Stimulated activated CD4-positive, alpha-beta T cell treated with anti-CD3 and anti-CD28 coated beads, Interleukin-4, amount 100 ng/mL, for 24 hours (primary cell): ENCODE measurements around the gene UBE4A.

ENCODE experiments used
- DNase-seq: peaks from one replicate; pipeline ENCODE4 v3.0.0-alpha.2; 2020

Gene UBE4A

GRCh38 chr11:118359295-118359958 lies at the start of gene UBE4A:
UBE4A (plus strand) TSS chr11:118359600; CDS start chr11:118365081, 5,481 bp downstream.
- DNase-seq: peak; percentile 98

GRCh38 chr11:118310271-118310670 lies 49.1 kb upstream of the UBE4A start:
- DNase-seq: no peak

- no peak for DNase-seq
Measured at GRCh38 chr11:118310781-118311485, 48.5 kb upstream of the UBE4A start.

- no peak for DNase-seq
Measured at GRCh38 chr11:118311518-118311917, 47.9 kb upstream of the UBE4A start.

- DNase-seq: no peak
Measured at GRCh38 chr11:118312328-118312727, 47.1 kb upstream of the UBE4A start.

GRCh38 chr11:118313242-118313641 lies 46.2 kb upstream of the UBE4A start:
- DNase-seq: no peak

- no peak for DNase-seq
Measured at GRCh38 chr11:118314988-118315411, 44.4 kb upstream of the UBE4A start.

GRCh38 chr11:118318124-118318523 lies 41.3 kb upstream of the UBE4A start:
- DNase-seq: no peak

GRCh38 chr11:118318581-118319336 lies 40.6 kb upstream of the UBE4A start:
- no peak for DNase-seq

- no peak for DNase-seq
Measured at GRCh38 chr11:118319337-118319707, 40.1 kb upstream of the UBE4A start.

GRCh38 chr11:118320515-118320914 lies 38.9 kb upstream of the UBE4A start:
- DNase-seq: no peak

GRCh38 chr11:118321386-118322082 lies 37.9 kb upstream of the UBE4A start:
- DNase-seq: no peak

- no peak for DNase-seq
Measured at GRCh38 chr11:118322721-118323120, 36.7 kb upstream of the UBE4A start.

GRCh38 chr11:118325283-118325682 lies 34.1 kb upstream of the UBE4A start:
- no peak for DNase-seq

GRCh38 chr11:118328745-118329144 lies 30.7 kb upstream of the UBE4A start:
- no peak for DNase-seq

GRCh38 chr11:118334745-118335144 lies 24.7 kb upstream of the UBE4A start:
- no peak for DNase-seq

- peak; percentile 89 for DNase-seq
Measured at GRCh38 chr11:118338637-118339061, 20.8 kb upstream of the UBE4A start.

- DNase-seq: no peak
Measured at GRCh38 chr11:118339281-118339961, 20.0 kb upstream of the UBE4A start.

GRCh38 chr11:118340449-118340848 lies 19.0 kb upstream of the UBE4A start:
- no peak for DNase-seq

GRCh38 chr11:118341261-118341660 lies 18.1 kb upstream of the UBE4A start:
- no peak for DNase-seq

- no peak for DNase-seq
Measured at GRCh38 chr11:118341815-118342489, 17.4 kb upstream of the UBE4A start.
